Activated CD8-positive, alpha-beta memory T cell treated with anti-CD3 and anti-CD28 coated beads for 1 hour (primary cell): Measurements from ENCODE around the gene CD59.
"Not testable (repeated sequence)": the region's sequence is repeated elsewhere in the genome, so short reads cannot be mapped to it uniquely, and the experiment has no call there.

Experiments used
- DNase-seq, 2 donors: peaks; one replicate each; pipeline ENCODE4 v3.0.0-alpha.2; 2020; ENCODE audit warnings: low read depth in 1 of 2; ENCODE audit errors: extremely low read depth in 1 of 2

CD59 gene

GRCh38 chr11:33696411-33696810 lies 39.8 kb downstream of the CD59 start:
- DNase-seq = no peak

- DNase-seq = no peak
Observed at GRCh38 chr11:33695051-33695566, 41.1 kb downstream of the CD59 start.

GRCh38 chr11:33694346-33695050 lies 41.7 kb downstream of the CD59 start:
- no peak for DNase-seq

- no peak for DNase-seq
Observed at GRCh38 chr11:33692541-33692940, 43.7 kb downstream of the CD59 start.

- no peak for DNase-seq
Observed at GRCh38 chr11:33692013-33692504, 44.2 kb downstream of the CD59 start.

GRCh38 chr11:33691066-33691864 lies 45.0 kb downstream of the CD59 start:
- DNase-seq = no peak

GRCh38 chr11:33690290-33691065 lies 45.7 kb downstream of the CD59 start:
- DNase-seq = no peak

- no peak for DNase-seq
Observed at GRCh38 chr11:33689501-33689900, 46.7 kb downstream of the CD59 start.

- DNase-seq = no peak
Observed at GRCh38 chr11:33689085-33689484, 47.1 kb downstream of the CD59 start.

GRCh38 chr11:33687733-33688479 lies 48.3 kb downstream of the CD59 start:
- DNase-seq = no peak

GRCh38 chr11:33685082-33685481 lies 51.1 kb downstream of the CD59 start:
- no peak for DNase-seq

GRCh38 chr11:33684003-33684706 lies 52.1 kb downstream of the CD59 start:
- DNase-seq = no peak

- DNase-seq = no peak
Observed at GRCh38 chr11:33682446-33682845, 53.8 kb downstream of the CD59 start.

- no peak for DNase-seq
Observed at GRCh38 chr11:33682019-33682418, 54.2 kb downstream of the CD59 start.

- DNase-seq = not testable (repeated sequence)
Observed at GRCh38 chr11:33678616-33679015, 57.6 kb downstream of the CD59 start.

GRCh38 chr11:33674035-33674814 lies 62.0 kb downstream of the CD59 start:
- no peak for DNase-seq

GRCh38 chr11:33672273-33672672 lies 64.0 kb downstream of the CD59 start:
- DNase-seq = no peak

GRCh38 chr11:33670250-33671011 lies 65.8 kb downstream of the CD59 start:
- DNase-seq = no peak
